Measurements from ENCODE around the gene CRACDL. TPM values are rescaled to one million over a fixed set of nuclear protein-coding genes. Genes with fewer than 3 reads are reported as not detected.

Gene CRACDL
- total RNA-seq, 2 experiments from 2014 or later = 0.59 TPM; not detected in 1

DNA sequence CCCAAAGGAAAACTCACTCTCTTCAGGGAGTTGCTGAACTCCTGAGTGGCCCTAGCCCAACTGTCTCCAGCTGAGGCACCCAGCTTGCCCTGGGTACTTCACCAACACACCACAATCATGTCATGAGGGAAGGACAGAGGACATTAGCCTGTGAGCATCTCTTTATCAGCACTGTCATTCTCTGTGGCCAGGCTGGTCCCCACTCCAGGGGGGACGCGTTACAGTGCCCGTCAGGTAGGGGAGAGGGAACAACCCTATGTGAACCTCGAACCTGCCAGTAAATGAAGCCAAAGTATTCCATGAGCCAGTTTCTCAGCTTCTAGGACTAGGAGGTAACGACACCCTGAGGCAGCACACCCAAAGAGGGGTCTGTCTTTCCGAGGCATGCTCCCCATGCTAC lies 110.2 kb downstream of the CRACDL start:
- no peaks in the 10 kb centered on the region for H3K9me3 Mint-ChIP-seq (ENCODE audit: low read depth)
- intact Hi-C loops (cut with DNase I, micrococcal nuclease) = no loop called here
- POLR2A ChIA-PET = no interaction called here

DNA sequence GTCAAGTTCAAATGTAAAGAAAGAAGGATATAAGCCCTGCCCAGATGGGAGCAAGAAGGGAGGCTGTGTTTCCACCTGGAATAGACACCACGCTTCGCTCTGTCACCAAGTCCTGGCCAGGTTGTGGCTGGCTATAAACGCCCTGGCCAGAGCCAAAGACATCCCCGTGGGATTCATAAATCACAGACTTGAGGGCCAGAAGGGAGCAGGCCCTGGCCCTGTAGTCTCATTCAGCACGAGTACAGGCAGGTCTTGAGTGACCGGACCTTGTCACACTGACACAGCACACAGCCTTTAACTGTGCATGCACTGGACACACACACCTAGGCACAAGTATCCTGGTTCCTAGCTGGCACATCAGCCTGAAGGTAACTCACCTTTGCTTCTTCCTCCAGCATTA lies 110.6 kb downstream of the CRACDL start:
- intact Hi-C loops (cut with DNase I, micrococcal nuclease) = no loop called here
- no peak overlapping the region for H3K27ac Mint-ChIP-seq
- peaks cover 2% of the 10 kb centered on the region for H3K36me3 Mint-ChIP-seq (ENCODE audit: low read depth)
- ChIA-PET CTCF (interaction anchor here (0.6 kb wide), 1 partner anchor 796 kb away, joined by 3 read pairs; no protein-coding TSS in a partner anchor), POLR2A (no interaction called here)
- H3K4me3 Mint-ChIP-seq = no peak overlapping the region
- H3K9me3 Mint-ChIP-seq (ENCODE audit: low read depth) = no peaks in the 10 kb centered on the region
- DNase-seq = no peak
- H3K4me1 Mint-ChIP-seq = peaks cover 31% of the 10 kb centered on the region
- H3K27me3 Mint-ChIP-seq = peaks cover 2% of the 10 kb centered on the region
- no peak for ATAC-seq

More for the DNA sequence above, 110.2 kb downstream of the CRACDL start:
- DNase-seq (no peak), ATAC-seq (no peak)
- Mint-ChIP-seq H3K4me3 (no peak overlapping the region), H3K36me3 (ENCODE audit: low read depth) (peaks cover 2% of the 10 kb centered on the region), H3K27me3 (peaks cover 2% of the 10 kb centered on the region), H3K27ac (no peak overlapping the region), H3K4me1 (peaks cover 29% of the 10 kb centered on the region)
- CTCF ChIA-PET = interaction anchor here (0.6 kb wide), 1 partner anchor 797 kb away, joined by 3 read pairs; no protein-coding TSS in a partner anchor

DNA sequence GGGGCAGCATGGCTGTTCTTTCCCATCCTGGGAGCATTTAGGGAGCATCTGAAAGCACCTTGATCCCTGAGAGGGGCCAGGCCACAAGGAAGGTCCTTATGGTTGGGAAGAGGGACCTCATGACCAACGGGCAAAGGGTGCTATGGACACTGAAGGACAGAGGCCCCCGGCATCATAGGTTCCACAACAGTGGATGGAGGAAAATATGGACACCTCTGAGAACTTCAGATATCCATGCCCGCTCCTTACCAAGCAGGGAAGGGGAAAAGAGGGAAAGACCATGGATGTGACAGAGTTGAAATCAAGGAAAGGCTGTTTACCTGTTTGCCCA lies 111.0 kb downstream of the CRACDL start:
- no peak for ATAC-seq

DNA sequence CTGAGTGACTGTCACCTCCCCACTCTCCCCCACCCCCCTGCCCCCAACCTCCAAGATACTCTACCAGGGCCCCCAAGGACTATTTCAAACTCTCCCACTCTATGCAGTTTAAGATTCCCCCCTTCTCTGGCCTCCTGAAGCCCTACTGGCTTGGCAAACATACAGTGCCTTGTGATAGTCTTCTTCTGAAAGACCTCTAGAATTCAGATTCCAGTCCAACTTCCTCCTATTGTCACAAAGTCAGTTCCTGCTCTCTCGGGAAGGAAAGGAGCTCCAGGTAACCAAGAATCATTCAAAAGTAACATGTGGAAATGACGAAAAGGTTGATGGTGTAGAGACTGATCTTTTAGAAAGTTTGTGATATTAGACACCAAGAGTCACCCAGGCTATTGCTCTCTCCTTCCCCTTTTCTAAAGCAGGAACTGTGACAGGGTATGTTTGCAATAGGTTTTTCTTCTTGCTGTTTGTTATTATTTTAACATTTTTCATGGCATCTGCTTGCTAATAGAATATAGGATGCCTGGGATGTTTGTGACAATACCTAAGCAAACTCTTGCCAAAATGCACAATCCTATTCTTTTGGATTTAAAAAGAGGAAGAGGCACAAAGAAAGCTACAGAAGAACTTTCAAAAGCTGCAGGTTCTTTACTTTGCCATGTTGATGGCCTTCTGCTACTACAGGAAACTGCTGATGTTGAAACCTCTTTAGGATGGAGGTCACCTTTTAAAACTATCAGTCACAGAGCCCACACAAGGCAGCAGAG lies 111.6 kb downstream of the CRACDL start:
- no peak for DNase-seq
- H3K4me3 Mint-ChIP-seq = no peak overlapping the region
- ChIA-PET CTCF (interaction anchor here (0.7 to 1.7 kb wide), 4 partner anchors 9 to 189 kb away, joined by 3 to 7 read pairs (median 4); no protein-coding TSS in a partner anchor), POLR2A (no interaction called here)
- peaks cover 25% of the 10 kb centered on the region for H3K4me1 Mint-ChIP-seq
- peaks cover 2% of the 10 kb centered on the region for H3K27me3 Mint-ChIP-seq
- H3K9me3 Mint-ChIP-seq (ENCODE audit: low read depth) = no peaks in the 10 kb centered on the region
- no peak overlapping the region for H3K27ac Mint-ChIP-seq
- intact Hi-C loops (cut with DNase I, micrococcal nuclease) = loop anchor here (5.0 kb wide), 2 partner anchors 52 to 92 kb away; partner anchors contain the start of gene MGAT4A (in 1 of the 2)
- no peak for ATAC-seq
- peaks cover 2% of the 10 kb centered on the region for H3K36me3 Mint-ChIP-seq (ENCODE audit: low read depth)

More for the DNA sequence above, 111.0 kb downstream of the CRACDL start:
- CTCF ChIA-PET = interaction anchor here (1.4 to 1.7 kb wide), 2 partner anchors 10 to 190 kb away, joined by 3 to 7 read pairs; no protein-coding TSS in a partner anchor
- POLR2A ChIA-PET = no interaction called here
- H3K27me3 Mint-ChIP-seq = peaks cover 2% of the 10 kb centered on the region
- intact Hi-C loops (cut with DNase I, micrococcal nuclease) = no loop called here
- no peak for DNase-seq
- no peaks in the 10 kb centered on the region for H3K9me3 Mint-ChIP-seq (ENCODE audit: low read depth)
- no peak overlapping the region for H3K27ac Mint-ChIP-seq
- H3K4me3 Mint-ChIP-seq = no peak overlapping the region
- peaks cover 31% of the 10 kb centered on the region for H3K4me1 Mint-ChIP-seq
- H3K36me3 Mint-ChIP-seq (ENCODE audit: low read depth) = peaks cover 2% of the 10 kb centered on the region

DNA sequence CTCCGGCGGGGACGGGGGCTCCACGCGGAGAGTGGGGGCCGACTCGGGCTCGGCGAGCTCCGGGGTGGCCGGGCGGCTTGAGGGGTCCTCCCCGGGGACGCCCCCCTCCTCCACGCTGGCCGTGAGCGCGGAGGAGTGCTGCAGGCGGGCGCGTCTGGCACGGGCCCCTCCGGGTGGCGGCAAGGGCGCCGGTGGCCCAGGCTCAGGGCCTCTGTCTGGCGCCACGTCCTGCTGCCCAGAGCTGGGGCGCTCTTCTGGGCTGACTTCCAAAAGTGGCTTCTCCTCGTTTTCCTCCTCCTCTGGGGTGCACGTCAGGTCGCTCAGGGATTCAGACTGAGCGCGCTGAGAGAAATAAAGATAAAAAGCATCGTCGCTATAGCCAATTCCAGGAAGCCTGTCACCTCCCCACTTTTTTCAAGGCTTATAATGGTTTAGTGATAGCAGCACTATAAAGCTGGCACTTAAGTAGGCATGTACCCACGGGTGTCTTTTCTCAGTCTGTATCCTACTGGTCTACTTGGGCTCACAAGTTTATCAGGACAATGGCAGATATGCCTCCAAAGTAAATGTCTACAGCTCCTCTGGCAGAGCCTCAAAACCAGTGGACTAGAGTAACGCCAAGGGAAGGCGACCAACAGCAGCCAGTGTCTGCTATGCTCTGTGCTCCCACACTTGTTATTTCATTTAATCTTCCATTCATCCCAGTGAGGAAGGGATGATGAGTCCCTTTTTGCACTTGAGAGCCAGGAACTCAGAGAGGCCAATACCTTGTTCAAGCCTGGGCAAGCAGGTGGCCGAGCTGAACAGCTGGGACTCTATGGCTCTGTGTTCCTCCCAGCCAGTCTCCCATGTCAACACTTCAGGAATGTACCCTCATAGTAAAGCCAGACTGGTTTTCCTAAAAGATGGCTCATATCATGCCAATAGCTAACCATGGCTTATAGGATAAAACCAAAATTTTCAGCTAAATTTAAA lies 112.5 kb downstream of the CRACDL start:
- Mint-ChIP-seq H3K4me3 (peak overlapping the region; percentile 66), H3K27me3 (peaks cover 2% of the 10 kb centered on the region), H3K36me3 (ENCODE audit: low read depth) (peaks cover 2% of the 10 kb centered on the region), H3K4me1 (peaks cover 16% of the 10 kb centered on the region), H3K27ac (peak overlapping the region; percentile 85), H3K9me3 (ENCODE audit: low read depth) (no peaks in the 10 kb centered on the region)
- ATAC-seq (no peak), DNase-seq (no peak)
- ChIA-PET POLR2A (interaction anchor here (0.5 to 0.6 kb wide), 2 partner anchors 57 to 989 kb away, joined by 3 to 4 read pairs; no protein-coding TSS in a partner anchor), CTCF (interaction anchor here (0.5 to 1.7 kb wide), 6 partner anchors 8 to 554 kb away, joined by 3 to 7 read pairs (median 3); no protein-coding TSS in a partner anchor)
- intact Hi-C loops (cut with DNase I, micrococcal nuclease) = loop anchor here (2.0 to 5.0 kb wide), 3 partner anchors 51 to 91 kb away; partner anchors contain the start of gene MGAT4A (in 1 of the 2)

DNA sequence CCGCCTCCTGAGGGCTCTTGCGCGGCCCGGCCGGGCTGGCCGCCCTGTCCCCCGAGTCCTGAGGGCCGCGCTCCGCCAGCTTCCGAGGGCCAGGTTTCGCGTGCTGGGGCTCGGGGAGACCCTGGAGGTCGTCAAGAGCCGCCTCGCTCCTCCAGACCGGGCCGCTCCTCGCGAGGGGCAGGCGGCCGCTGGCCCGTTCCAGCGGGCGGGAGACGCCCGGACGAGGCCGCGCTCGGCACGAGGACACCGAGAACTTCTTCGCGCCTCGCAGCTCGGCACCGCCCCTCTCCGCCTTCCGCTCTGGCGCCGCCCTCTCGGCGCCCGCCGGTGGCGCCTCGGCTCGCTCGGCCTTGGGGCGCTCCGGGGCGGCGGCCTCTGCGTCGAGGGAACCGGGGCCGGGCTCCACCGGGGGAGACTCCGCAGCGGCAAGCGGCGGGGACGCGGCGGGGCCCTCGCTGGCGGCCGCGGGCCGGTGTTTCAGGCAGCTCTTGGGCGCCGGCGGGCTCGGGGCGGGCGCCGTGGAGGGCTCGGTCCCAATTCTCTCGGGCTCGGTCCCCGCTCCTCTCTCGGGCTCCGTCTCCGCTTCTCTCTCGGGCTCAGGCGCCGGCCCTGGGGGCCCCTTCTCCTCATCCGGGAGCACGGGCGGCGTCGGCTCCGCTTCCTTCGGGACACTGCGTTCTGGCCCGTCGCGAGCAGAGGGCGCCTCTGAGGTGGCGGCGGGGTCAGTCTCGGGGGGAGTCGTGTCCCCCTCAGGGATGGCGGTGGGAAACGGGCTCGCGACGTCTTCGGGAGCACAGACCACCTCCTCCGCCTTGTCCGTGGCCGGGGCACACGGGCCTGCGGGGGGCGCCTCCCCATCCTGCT lies 113.5 kb downstream of the CRACDL start:
- ChIA-PET CTCF (interaction anchor here (0.6 to 2.6 kb wide), 12 partner anchors 8 to 213 kb away, joined by 3 to 10 read pairs (median 3); no protein-coding TSS in a partner anchor), POLR2A (interaction anchor here (0.6 kb wide), 2 partner anchors 988 to 1156 kb away, joined by 4 to 5 read pairs; no protein-coding TSS in a partner anchor)
- H3K36me3 Mint-ChIP-seq (ENCODE audit: low read depth) = peaks cover 2% of the 10 kb centered on the region

DNA sequence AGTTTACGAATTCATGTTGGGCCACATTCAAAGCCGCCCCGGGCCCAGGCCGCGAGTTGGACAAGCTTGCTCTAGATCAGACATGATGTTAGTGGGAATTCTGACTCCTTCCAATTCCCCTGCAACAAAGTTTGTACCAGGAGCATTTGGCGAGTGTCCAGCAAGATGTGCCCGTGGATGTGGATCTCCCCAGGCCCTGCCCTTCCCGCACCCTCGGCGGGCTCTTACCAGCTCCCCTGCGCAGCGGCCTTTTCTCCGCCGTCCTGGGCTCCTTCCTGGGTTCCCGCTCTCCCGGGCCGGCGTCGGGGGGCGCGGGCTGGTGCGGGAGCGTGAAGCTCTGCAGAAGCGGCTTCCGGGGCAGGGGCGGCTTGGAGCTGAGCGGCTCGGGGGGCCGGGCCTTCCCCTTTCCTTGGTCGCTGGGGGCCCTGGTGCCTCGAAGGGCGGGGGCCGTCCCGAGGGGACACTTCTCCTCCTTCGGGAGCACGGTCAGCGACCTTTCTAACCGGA lies 114.3 kb downstream of the CRACDL start:
- ATAC-seq (no peak), DNase-seq (no peak)
- Mint-ChIP-seq H3K4me1 (peaks cover 7% of the 10 kb centered on the region), H3K9me3 (ENCODE audit: low read depth) (no peaks in the 10 kb centered on the region), H3K27ac (no peak overlapping the region), H3K4me3 (no peak overlapping the region), H3K27me3 (peaks cover 2% of the 10 kb centered on the region), H3K36me3 (ENCODE audit: low read depth) (peaks cover 2% of the 10 kb centered on the region)
- ChIA-PET POLR2A (interaction anchor here (0.8 kb wide), 1 partner anchor 166 kb away, joined by 3 read pairs; no protein-coding TSS in a partner anchor), CTCF (interaction anchor here (0.6 to 2.6 kb wide), 13 partner anchors 9 to 213 kb away, joined by 3 to 10 read pairs (median 3); no protein-coding TSS in a partner anchor)
- intact Hi-C loops (cut with DNase I, micrococcal nuclease) = loop anchor here (2.0 to 5.0 kb wide), 3 partner anchors 49 to 89 kb away; partner anchors contain the start of gene MGAT4A (in 1 of the 2)

More for the DNA sequence above, 113.5 kb downstream of the CRACDL start:
- intact Hi-C loops (cut with DNase I, micrococcal nuclease) = loop anchor here (2.0 to 5.0 kb wide), 3 partner anchors 50 to 90 kb away; partner anchors contain the start of gene MGAT4A (in 1 of the 2)
- DNase-seq (peak; percentile 82), ATAC-seq (peak; percentile 94)
- Mint-ChIP-seq H3K4me3 (peak overlapping the region; percentile 23), H3K27ac (no peak overlapping the region), H3K4me1 (peaks cover 7% of the 10 kb centered on the region), H3K9me3 (ENCODE audit: low read depth) (no peaks in the 10 kb centered on the region), H3K27me3 (peaks cover 2% of the 10 kb centered on the region)

DNA sequence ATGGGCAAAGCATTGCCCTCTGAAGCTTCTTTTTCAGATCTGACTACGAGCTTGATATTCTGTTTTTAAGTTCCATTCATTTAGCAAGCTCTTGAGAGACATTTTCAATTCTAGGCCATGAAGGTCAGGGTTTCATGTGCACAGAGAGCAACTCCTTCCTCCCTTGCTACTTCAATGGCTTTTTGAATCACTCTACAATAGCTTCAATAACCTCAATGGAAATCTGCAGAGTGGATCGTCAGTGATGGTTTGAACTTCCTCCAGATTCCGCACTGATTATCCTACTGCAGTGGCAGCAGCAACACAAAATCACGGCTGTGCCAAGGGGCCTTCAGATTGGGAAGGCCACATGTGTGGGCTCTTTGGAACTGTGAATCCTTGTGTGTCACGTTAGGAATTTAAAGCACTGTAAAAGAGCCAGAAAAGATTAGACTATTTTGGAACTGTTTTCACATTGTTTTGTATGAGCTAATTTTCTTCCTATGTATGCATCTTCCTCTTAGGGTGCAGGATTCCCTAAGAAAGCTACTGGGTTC lies 116.7 kb downstream of the CRACDL start:
- ChIA-PET CTCF (interaction anchor here (1.5 kb wide), 1 partner anchor 170 kb away, joined by 3 read pairs; no protein-coding TSS in a partner anchor), POLR2A (no interaction called here)
- no peaks in the 10 kb centered on the region for H3K9me3 Mint-ChIP-seq (ENCODE audit: low read depth)
- intact Hi-C loops (cut with DNase I, micrococcal nuclease) = no loop called here
- H3K27me3 Mint-ChIP-seq = peaks cover 2% of the 10 kb centered on the region
- DNase-seq = no peak
- no peak overlapping the region for H3K27ac Mint-ChIP-seq
- H3K4me1 Mint-ChIP-seq = peaks cover 6% of the 10 kb centered on the region
- no peak overlapping the region for H3K4me3 Mint-ChIP-seq
- ATAC-seq = no peak
- H3K36me3 Mint-ChIP-seq (ENCODE audit: low read depth) = peaks cover 2% of the 10 kb centered on the region

DNA sequence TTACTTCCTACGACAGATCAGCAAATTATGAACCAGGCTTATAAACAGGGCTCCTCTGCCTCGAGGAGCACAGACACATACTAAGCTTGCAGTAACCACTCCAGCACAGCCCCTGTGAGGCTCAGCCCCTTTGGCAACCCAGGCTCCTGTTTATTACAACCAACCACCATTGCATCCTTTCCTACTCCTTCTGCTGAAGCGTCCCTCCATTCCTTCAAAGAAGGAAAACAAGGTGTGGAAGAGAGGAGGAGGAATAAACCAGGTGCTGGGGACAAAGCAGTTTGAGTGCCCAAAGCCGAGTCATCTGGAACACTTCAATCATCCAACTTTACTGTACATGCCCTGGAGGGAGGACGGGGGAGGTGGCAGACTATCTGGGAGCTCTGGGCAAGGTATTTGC lies 117.9 kb downstream of the CRACDL start:
- POLR2A ChIA-PET = no interaction called here
- H3K27me3 Mint-ChIP-seq = no peaks in the 10 kb centered on the region
- H3K4me3 Mint-ChIP-seq = no peak overlapping the region
- intact Hi-C loops (cut with DNase I, micrococcal nuclease) = no loop called here
- H3K9me3 Mint-ChIP-seq (ENCODE audit: low read depth) = no peaks in the 10 kb centered on the region
- CTCF ChIA-PET = interaction anchor here (0.9 kb wide), 1 partner anchor 199 kb away, joined by 3 read pairs; no protein-coding TSS in a partner anchor
- peaks cover 2% of the 10 kb centered on the region for H3K4me1 Mint-ChIP-seq
- ATAC-seq = no peak
- DNase-seq = no peak
- no peak overlapping the region for H3K27ac Mint-ChIP-seq
- no peaks in the 10 kb centered on the region for H3K36me3 Mint-ChIP-seq (ENCODE audit: low read depth)

DNA sequence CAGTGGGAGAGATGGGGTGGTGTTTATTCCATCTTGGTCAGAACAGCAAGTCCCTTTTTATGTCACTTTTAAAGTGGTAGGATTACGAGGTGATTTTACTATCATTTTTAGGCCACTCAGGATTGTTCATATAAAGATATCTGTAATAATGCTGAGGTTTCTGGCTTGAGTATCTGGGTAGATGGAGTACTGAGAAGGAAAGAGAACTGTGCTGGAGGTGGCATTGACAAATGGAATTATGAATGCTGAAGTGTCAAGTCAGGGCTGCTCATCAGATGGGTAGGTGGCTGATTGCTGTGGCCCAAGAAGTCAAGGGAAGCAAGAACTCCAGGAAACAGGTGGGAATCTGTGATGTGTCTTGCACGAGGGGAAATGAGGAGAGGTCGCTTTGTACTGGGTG lies 119.7 kb downstream of the CRACDL start:
- ChIA-PET CTCF (interaction anchor here (1.1 to 2.1 kb wide), 3 partner anchors 8 to 171 kb away, joined by 3 to 7 read pairs (median 7); no protein-coding TSS in a partner anchor), POLR2A (no interaction called here)
- Mint-ChIP-seq H3K27ac (no peak overlapping the region), H3K4me1 (peaks cover 2% of the 10 kb centered on the region), H3K9me3 (ENCODE audit: low read depth) (no peaks in the 10 kb centered on the region), H3K27me3 (no peaks in the 10 kb centered on the region), H3K36me3 (ENCODE audit: low read depth) (no peaks in the 10 kb centered on the region), H3K4me3 (no peak overlapping the region)
- DNase-seq (no peak), ATAC-seq (no peak)
- intact Hi-C loops (cut with DNase I, micrococcal nuclease) = no loop called here

Measured in activated CD4-positive, alpha-beta T cell treated with anti-CD3 and anti-CD28 coated beads for 36 hours (primary cell).